NCI-H2196 treated with DMSO at 0.1 percent for 48 hours (cell line): ENCODE data around the gene LHX4.

Experiments used
- DNase-seq: peaks from one replicate; lab custom pipeline; 2025; ENCODE audit not compliant: unreplicated experiment; lab: John Stamatoyannopoulos, UW

LHX4 gene

DNA sequence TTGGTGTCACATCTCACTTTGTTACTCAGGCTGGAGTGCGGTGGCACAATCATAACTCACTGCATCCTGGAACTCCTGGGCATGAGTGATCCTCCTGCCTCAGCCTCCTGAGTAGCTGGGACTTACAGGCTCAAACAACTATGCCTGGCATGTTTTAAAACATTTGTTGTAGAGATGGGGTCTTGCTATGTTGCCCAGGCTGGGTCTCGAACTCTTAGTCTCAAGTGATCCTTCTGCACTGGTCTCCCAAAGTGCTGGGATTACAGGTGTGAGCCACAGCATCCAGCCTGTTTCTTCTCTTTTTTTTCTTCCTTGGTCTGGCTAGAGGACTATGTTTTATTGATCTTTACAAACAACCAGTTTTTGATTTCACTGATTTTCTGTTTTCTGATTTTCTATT is 64.6 kb downstream of the LHX4 start:
- no peak for DNase-seq

DNA sequence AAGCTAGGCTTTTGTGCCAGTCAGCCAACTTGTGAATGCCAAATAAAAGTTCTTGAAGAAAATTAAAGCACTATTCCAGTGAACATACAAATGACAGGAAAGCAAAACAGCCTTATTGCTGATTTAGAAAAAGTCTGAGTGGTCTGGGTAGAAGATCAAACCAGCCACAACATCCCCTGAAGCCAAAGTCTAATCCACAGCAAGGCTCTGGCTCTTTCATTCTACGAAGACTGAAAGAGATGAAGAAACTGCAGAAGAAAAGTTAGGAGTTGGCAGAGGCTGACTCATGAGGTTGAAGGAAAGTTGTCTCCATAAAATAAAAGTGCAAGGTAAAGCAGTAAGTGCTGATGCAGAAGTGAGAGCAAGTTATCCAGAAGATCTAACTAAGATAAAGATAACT is 65.9 kb downstream of the LHX4 start:
- DNase-seq = no peak

GRCh38 chr1:180299479-180300221 is 69.6 kb downstream of the LHX4 start:
- no peak for DNase-seq

- DNase-seq = no peak
Observed at GRCh38 chr1:180301135-180301742, 71.2 kb downstream of the LHX4 start.

- DNase-seq = no peak
Observed at GRCh38 chr1:180309338-180309737, 79.3 kb downstream of the LHX4 start.

DNA sequence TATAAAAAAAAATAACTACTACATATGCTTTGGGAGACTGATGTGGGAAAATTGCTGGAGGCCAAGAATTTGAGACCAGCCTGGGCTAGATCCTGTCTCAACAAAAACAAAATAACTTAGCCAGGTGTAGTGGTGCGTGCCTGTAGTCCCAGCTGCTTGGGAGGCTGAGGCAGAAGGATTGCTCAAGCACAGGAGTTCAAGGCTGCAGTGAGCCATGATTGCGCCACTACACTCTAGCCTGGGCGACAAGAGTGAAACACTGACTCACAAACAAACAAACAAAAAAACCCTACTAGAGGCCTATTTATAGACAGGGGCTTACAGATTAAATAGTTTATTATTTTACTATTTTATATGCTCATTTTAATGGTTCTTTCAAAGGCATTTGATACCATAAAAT is 80.0 kb downstream of the LHX4 start:
- DNase-seq = no peak

GRCh38 chr1:180311011-180311730 is 81.1 kb downstream of the LHX4 start:
- DNase-seq = no peak

- DNase-seq = no peak
Observed at GRCh38 chr1:180312926-180313325, 82.9 kb downstream of the LHX4 start.

DNA sequence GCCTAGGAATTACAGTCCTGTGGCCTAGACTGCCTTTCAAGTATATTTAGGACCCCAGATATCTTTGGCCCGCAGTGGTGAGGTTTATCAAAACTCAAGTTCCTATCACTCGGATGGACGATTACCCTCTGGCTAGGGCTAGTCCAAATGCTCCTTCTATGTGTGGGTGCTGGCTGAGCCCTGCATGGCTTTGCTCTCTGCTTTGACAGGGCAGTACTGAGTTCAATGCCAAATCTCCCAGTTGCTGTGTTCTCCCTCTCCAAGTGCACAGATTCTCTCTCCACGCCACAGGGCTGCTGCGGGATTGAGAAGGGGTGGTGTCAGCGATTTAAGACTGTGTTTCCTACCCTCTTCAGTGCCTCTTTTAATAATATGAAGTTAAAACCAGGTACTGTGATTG is 97.0 kb downstream of the LHX4 start:
- DNase-seq = no peak
